22Rv1 (cell line): ENCODE results near the gene ATP2C1.

ENCODE experiments used
- CTCF ChIP-seq: fragments of 450-650 bp; IDR thresholded peaks from 2 replicates; pipeline ENCODE4 v1.5.1; 2017; ENCODE audit warnings: mild to moderate bottlenecking
- ZFX ChIP-seq: fragments of 450-650 bp; IDR thresholded peaks from 2 replicates; pipeline ENCODE4 v1.6.1; 2017; ENCODE audit warnings: antibody characterized with exemption, borderline replicate concordance

GRCh38 chr3:130926504-130926903, 32.6 kb downstream of the ATP2C1 start:
- TF ChIP-seq CTCF (no peak), ZFX (no peak)
